ENCODE measurements around the gene SAFB. TPM values are rescaled to one million over a fixed set of nuclear protein-coding genes. Genes with fewer than 3 reads are reported as not detected.

The SAFB gene
- total RNA-seq, 1 donor from 2014 or later = 127 TPM

- no peak for TF ChIP-seq CTCF (conservative IDR thresholded peaks at IDR 0.05)
- Mint-ChIP-seq H3K36me3 (no peaks in the 10 kb centered on the region), H3K9me3 (no peaks in the 10 kb centered on the region), H3K27ac (peak overlapping the region; percentile 98), H3K27me3 (no peaks in the 10 kb centered on the region), H3K4me3 (peak overlapping the region; percentile 80), H3K4me1 (ENCODE audit: unreplicated experiment) (peaks cover 10% of the 10 kb centered on the region)
- no peak for DNase-seq (ENCODE audit: extremely low spot score, unreplicated experiment)
Observed at GRCh38 chr19:5717215-5717935, 94.5 kb downstream of the SAFB start.

Other genes with a start within 250 kb of the SAFB start
- not detected in 2 replicates for gene ZNRF4, start 167.7 kb upstream of the SAFB start, total RNA-seq (ENCODE audit: low replicate concordance)
- gene TINCR, start 55.1 kb upstream of the SAFB start, total RNA-seq (ENCODE audit: low replicate concordance) = 9.0 and 52.4 TPM in 2 replicates
- gene SAFB2, start 307 bp upstream of the SAFB start, total RNA-seq (ENCODE audit: low replicate concordance) = 60.9 and 93.4 TPM in 2 replicates
- gene MICOS13, start 57.4 kb downstream of the SAFB start, total RNA-seq (ENCODE audit: low replicate concordance) = 42.2 and 50.0 TPM in 2 replicates
- gene HSD11B1L, start 57.9 kb downstream of the SAFB start, total RNA-seq (ENCODE audit: low replicate concordance) = 6.2 and 11.0 TPM in 2 replicates
- 1,016 and 1,024 TPM in 2 replicates for gene RPL36, start 67.2 kb downstream of the SAFB start, total RNA-seq (ENCODE audit: low replicate concordance)
- gene LONP1, start 97.1 kb downstream of the SAFB start, total RNA-seq (ENCODE audit: low replicate concordance) = 68.0 and 74.0 TPM in 2 replicates
- 0.41 TPM in 1 of 2 replicates, not detected in the other for gene CATSPERD, start 97.6 kb downstream of the SAFB start, total RNA-seq (ENCODE audit: low replicate concordance)
- 3.3 and 5.2 TPM in 2 replicates for gene PRR22, start 161.7 kb downstream of the SAFB start, total RNA-seq (ENCODE audit: low replicate concordance)
- gene DUS3L, start 168.1 kb downstream of the SAFB start, total RNA-seq (ENCODE audit: low replicate concordance) = 38.6 and 45.0 TPM in 2 replicates
- 2.8 and 5.4 TPM in 2 replicates for gene NRTN, start 182.0 kb downstream of the SAFB start, total RNA-seq (ENCODE audit: low replicate concordance)
- 0.87 and 1.4 TPM in 2 replicates for gene FUT6, start 216.6 kb downstream of the SAFB start, total RNA-seq (ENCODE audit: low replicate concordance)
- 6.6 and 16.3 TPM in 2 replicates for gene FUT3, start 228.4 kb downstream of the SAFB start, total RNA-seq (ENCODE audit: low replicate concordance)
- gene FUT5, start 247.5 kb downstream of the SAFB start, total RNA-seq (ENCODE audit: low replicate concordance) = 0.17 TPM in 1 of 2 replicates, not detected in the other

Measured in type B pancreatic cell (in vitro differentiated cells).